ENCODE measurements around the gene CEPT1.

- TF ChIP-seq CTCF (conservative IDR thresholded peaks at IDR 0.05) = no peak
- no peak for TF ChIP-seq ZFX (IDR thresholded peaks at IDR 0.05)
These were observed 62.9 kb downstream of the CEPT1 start for GRCh38 chr1:111202707-111203623.
